Panc1 (cell line): ENCODE data around the gene IL7R.

Source experiments
- CTCF ChIP-seq: fragments of 450-650 bp; IDR thresholded peaks from 2 replicates; pipeline ENCODE4 v1.5.1; 2017; ENCODE audit warnings: mild to moderate bottlenecking
- REST ChIP-seq, 2 experiments: IDR thresholded peaks; 2 replicates each; pipeline ENCODE4 v1.6.1; 2011 to 2012; ENCODE audit warnings: low read depth in 2 of 2, control low read depth in 1 of 2, low read length in 1 of 2, mild to moderate bottlenecking in 1 of 2, moderate library complexity in 1 of 2; ENCODE audit not compliant: insufficient read depth in 1 of 2
- TCF7L2 ChIP-seq: IDR thresholded peaks from 2 replicates; pipeline ENCODE4 v1.6.1; 2011; ENCODE audit warnings: mild to moderate bottlenecking, low read depth, low read length, inconsistent platforms

DNA sequence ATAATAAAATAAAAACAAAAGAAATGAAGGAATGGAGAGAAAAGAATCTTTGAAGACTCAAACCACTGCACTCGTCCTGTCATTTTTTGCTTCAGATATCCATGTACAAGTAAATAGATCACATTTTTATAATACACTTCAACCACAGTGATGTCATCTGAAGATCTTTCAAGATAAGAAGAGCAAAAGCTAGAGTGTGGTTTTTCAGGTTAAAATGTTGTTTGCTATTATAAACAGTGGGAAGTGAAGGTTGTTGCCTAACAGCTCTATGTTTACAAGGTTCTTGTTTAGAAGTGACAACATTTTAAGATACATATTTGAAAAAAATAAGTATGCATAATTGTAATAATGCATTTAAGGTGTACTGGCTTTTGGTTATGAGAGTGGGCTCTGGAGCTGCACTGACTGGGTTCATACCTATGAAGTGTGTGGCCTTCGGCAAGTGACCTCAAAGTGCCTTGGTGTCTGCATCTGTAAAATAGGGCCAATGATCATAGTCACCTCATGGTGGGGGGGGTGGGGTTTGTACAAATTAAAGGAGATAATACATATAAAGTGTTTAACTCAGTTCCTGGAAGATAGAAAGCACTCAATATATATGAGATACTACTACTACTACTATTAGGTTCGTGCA, 45.5 kb upstream of the IL7R start:
- TF ChIP-seq CTCF (no peak), REST (IDR thresholded peaks at IDR 0.05; ENCODE audit: insufficient read depth in 1 of 2, low read depth in 2 of 2, low read length in 1 of 2) (no peak), TCF7L2 (no peak)
